GM19397 (cell line): ENCODE data around the gene CLDN34.

ENCODE experiments used
- ATAC-seq: cut with Tn5 transposase; IDR thresholded peaks from one replicate; pipeline ENCODE4 v1.9.1; 2021; ENCODE audit warnings: mild to moderate bottlenecking, moderate library complexity; ENCODE audit not compliant: unreplicated experiment

The CLDN34 gene

GRCh38 chrX:9980401-9980800, 13.2 kb downstream of the CLDN34 start:
- ATAC-seq, result no peak

- ATAC-seq, result no peak
Measured at GRCh38 chrX:9980927-9981326, 13.8 kb downstream of the CLDN34 start.

GRCh38 chrX:9983441-9983840, 16.3 kb downstream of the CLDN34 start:
- no peak for ATAC-seq

- ATAC-seq, result no peak
Measured at GRCh38 chrX:9983846-9984245, 16.7 kb downstream of the CLDN34 start.

GRCh38 chrX:9988762-9989161, 21.6 kb downstream of the CLDN34 start:
- ATAC-seq, result no peak

- ATAC-seq, result no peak
Measured at GRCh38 chrX:9992061-9992460, 24.9 kb downstream of the CLDN34 start.

- no peak for ATAC-seq
Measured at GRCh38 chrX:9992724-9993123, 25.6 kb downstream of the CLDN34 start.

GRCh38 chrX:9995855-9996339, 28.7 kb downstream of the CLDN34 start:
- no peak for ATAC-seq

- ATAC-seq, result no peak
Measured at GRCh38 chrX:9997041-9997440, 29.9 kb downstream of the CLDN34 start.

GRCh38 chrX:9997524-9997923, 30.4 kb downstream of the CLDN34 start:
- ATAC-seq, result no peak

GRCh38 chrX:10001496-10001895, 34.3 kb downstream of the CLDN34 start:
- ATAC-seq, result no peak

- ATAC-seq, result no peak
Measured at GRCh38 chrX:10004832-10005475, 37.8 kb downstream of the CLDN34 start.

GRCh38 chrX:10006086-10006485, 38.9 kb downstream of the CLDN34 start:
- ATAC-seq, result no peak

GRCh38 chrX:10006770-10007169, 39.6 kb downstream of the CLDN34 start:
- ATAC-seq, result no peak

GRCh38 chrX:10007621-10008020, 40.5 kb downstream of the CLDN34 start:
- ATAC-seq, result no peak

GRCh38 chrX:10008483-10009056, 41.4 kb downstream of the CLDN34 start:
- ATAC-seq, result no peak

GRCh38 chrX:10009741-10010140, 42.6 kb downstream of the CLDN34 start:
- no peak for ATAC-seq

- no peak for ATAC-seq
Measured at GRCh38 chrX:10010686-10011085, 43.5 kb downstream of the CLDN34 start.

- no peak for ATAC-seq
Measured at GRCh38 chrX:10011261-10011931, 44.2 kb downstream of the CLDN34 start.

- ATAC-seq, result no peak
Measured at GRCh38 chrX:10011991-10012390, 44.8 kb downstream of the CLDN34 start.

- ATAC-seq, result peak; percentile 87
Measured at GRCh38 chrX:10014462-10015354, 47.5 kb downstream of the CLDN34 start.
